PC-9 (cell line): Measurements from ENCODE around the gene FERMT3.

Experiments
- EZH2 ChIP-seq: fragments of 200-600 bp; sonication (generic); IDR thresholded peaks from 2 replicates; pipeline ENCODE4 v1.8.0; 2017; ENCODE audit warnings: antibody characterized with exemption, low read depth
- TF ChIP-seq, protein P1 (sequence below): fragments of 200-600 bp; sonication (generic); conservative IDR thresholded peaks from 2 replicates; pipeline ENCODE4 v1.6.1; 2017; ENCODE audit warnings: mixed run types, antibody characterized with exemption, mild to moderate bottlenecking, moderate library complexity

DNA sequence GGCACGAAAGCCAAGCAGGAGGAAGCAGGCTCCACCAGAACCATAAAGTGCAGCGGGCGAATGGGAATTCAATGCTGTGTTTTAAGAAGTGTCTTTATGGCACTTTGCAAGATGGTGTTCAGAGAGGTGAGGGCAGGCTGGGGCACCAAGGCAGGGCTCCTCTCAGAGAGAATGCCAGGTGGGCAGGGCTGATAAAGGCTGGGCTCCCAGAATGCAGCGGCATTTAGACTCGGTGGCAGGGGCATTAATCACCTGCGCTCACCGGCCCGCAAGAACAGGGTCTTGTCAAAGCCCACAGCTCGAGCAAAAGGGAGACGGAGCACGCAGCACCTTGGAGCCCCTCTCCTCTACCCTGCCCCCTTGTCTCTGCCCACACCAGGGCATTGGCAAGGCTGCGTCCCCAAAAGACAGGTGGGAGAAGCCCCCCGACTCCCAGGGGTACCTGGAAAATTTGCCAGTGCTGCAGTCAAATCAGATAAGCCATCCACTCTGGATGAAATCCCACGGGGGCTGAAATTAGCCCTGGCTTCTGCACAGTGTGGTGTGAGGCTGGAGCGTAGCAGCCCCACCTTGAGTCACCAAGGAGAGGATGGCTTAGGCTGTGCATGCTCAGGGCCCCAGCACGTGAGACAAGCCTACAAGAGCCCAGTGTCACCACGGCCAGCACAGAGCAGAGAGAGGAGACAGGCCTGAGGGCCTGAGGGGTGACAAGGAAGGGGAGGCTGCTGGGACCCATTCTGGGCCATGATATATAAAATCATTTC is 48.7 kb upstream of the FERMT3 start:
- TF ChIP-seq, protein P1, sequence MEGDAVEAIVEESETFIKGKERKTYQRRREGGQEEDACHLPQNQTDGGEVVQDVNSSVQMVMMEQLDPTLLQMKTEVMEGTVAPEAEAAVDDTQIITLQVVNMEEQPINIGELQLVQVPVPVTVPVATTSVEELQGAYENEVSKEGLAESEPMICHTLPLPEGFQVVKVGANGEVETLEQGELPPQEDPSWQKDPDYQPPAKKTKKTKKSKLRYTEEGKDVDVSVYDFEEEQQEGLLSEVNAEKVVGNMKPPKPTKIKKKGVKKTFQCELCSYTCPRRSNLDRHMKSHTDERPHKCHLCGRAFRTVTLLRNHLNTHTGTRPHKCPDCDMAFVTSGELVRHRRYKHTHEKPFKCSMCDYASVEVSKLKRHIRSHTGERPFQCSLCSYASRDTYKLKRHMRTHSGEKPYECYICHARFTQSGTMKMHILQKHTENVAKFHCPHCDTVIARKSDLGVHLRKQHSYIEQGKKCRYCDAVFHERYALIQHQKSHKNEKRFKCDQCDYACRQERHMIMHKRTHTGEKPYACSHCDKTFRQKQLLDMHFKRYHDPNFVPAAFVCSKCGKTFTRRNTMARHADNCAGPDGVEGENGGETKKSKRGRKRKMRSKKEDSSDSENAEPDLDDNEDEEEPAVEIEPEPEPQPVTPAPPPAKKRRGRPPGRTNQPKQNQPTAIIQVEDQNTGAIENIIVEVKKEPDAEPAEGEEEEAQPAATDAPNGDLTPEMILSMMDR = no peak
- no peak for TF ChIP-seq EZH2
